B cell (primary cell): ENCODE measurements around the gene RAPGEF5. TPM values are rescaled to one million over a fixed set of nuclear protein-coding genes. Genes with fewer than 3 reads are reported as not detected.

Source experiments
- ATAC-seq: fragments of 200-7000 bp; cut with Tn5 transposase; one replicate; pipeline ENCODE4 v1.10.0; 2021; ENCODE audit warnings: low read depth, mild to moderate bottlenecking, moderate number of reproducible peaks, moderate library complexity
- CTCF ChIA-PET: fragments of 350-600 bp; sonication (Branson Sonifier 250); formaldehyde crosslinking; loops from one replicate; lab custom pipeline; 2021; ENCODE audit warnings: antibody characterized with exemption, inconsistent platforms; lab: Charles Lee
- POLR2A ChIA-PET: fragments of 350-600 bp; sonication (Branson Sonifier 250); formaldehyde crosslinking; loops from one replicate; lab custom pipeline; 2021; ENCODE audit warnings: antibody characterized with exemption; lab: Charles Lee
- DNase-seq: peaks from one replicate; pipeline ENCODE4 v3.0.0; 2013
- H2AFZ ChIP-seq: 2 replicates; pipeline ENCODE4 v1.6.1; 2012; ENCODE audit warnings: mild to moderate bottlenecking, low read depth, low read length; ENCODE audit not compliant: insufficient read depth, poor library complexity, severe bottlenecking
- H3K27ac ChIP-seq, 2 donors: 1 replicate in 1 of 2; 2 replicates in 1 of 2; pipeline ENCODE4 v1.5.1; 2012 to 2013; ENCODE audit warnings: low read length in 2 of 2, mild to moderate bottlenecking in 2 of 2, moderate library complexity in 1 of 2
- H3K27me3 ChIP-seq, 4 experiments: fragments of 200-600 bp in 1 of 4; sonication (generic) in 1 of 4; replicated peaks in 1 of 4; 1 replicate in 2 of 4; 2 replicates in 2 of 4; pipeline versions ENCODE4 v1.6.1 to v1.7.0; 2013 to 2016; ENCODE audit warnings: low read length in 3 of 4, mild to moderate bottlenecking in 2 of 4, mixed read lengths in 1 of 4, moderate library complexity in 1 of 4; ENCODE audit not compliant: insufficient read depth in 4 of 4, control insufficient read depth in 3 of 4; ENCODE audit errors: control extremely low read depth in 1 of 4
- H3K36me3 ChIP-seq, 2 experiments: replicated peaks in 1 of 2; 1 replicate in 1 of 2; 2 replicates in 1 of 2; pipeline versions ENCODE4 v1.6.1 to v1.7.1; 2013; ENCODE audit warnings: low read length in 1 of 2; ENCODE audit not compliant: insufficient read depth in 2 of 2, control insufficient read depth in 1 of 2; ENCODE audit errors: control extremely low read depth in 1 of 2, extremely low read depth in 1 of 2
- H3K4me1 ChIP-seq, 2 donors: fragments of 200-600 bp in 1 of 2; sonication (generic) in 1 of 2; 1 replicate in 1 of 2; 2 replicates in 1 of 2; pipeline versions ENCODE4 v1.5.1 to v1.6.1; 2013 to 2017; ENCODE audit warnings: low read length in 2 of 2; ENCODE audit not compliant: control insufficient read depth in 2 of 2, insufficient read depth in 2 of 2
- H3K4me2 ChIP-seq: replicated peaks from 2 replicates; pipeline ENCODE3; 2012; ENCODE audit warnings: mild to moderate bottlenecking, low read depth, low read length; ENCODE audit not compliant: poor library complexity, severe bottlenecking
- H3K4me3 ChIP-seq, 5 experiments: fragments of 200-600 bp in 1 of 5; sonication (generic) in 1 of 5; 1 replicate in 3 of 5; 2 replicates in 2 of 5; pipeline versions ENCODE4 v1.5.1 to v1.7.0; 2011 to 2016; ENCODE audit warnings: low read length in 4 of 5, mild to moderate bottlenecking in 4 of 5, low read depth in 2 of 5, control low read depth in 1 of 5, moderate library complexity in 1 of 5; ENCODE audit not compliant: insufficient read depth in 1 of 5; ENCODE audit errors: control extremely low read depth in 1 of 5, extremely low read depth in 1 of 5
- H3K79me2 ChIP-seq: fragments of 200-600 bp; sonication (generic); one replicate; pipeline ENCODE4 v1.6.0; 2016; ENCODE audit warnings: low read length; ENCODE audit not compliant: control insufficient read depth, insufficient read depth
- H3K9ac ChIP-seq: fragments of 200-600 bp; sonication (generic); 2 replicates; pipeline ENCODE4 v1.6.1; 2017; ENCODE audit warnings: mild to moderate bottlenecking, low read length, moderate library complexity
- H3K9me3 ChIP-seq, 3 donors: one replicate each; pipeline versions ENCODE4 v1.6.1 to v1.7.1; 2013; ENCODE audit warnings: low read length in 2 of 3; ENCODE audit not compliant: control insufficient read depth in 2 of 3, insufficient read depth in 1 of 3; ENCODE audit errors: control extremely low read depth in 1 of 3
- H4K20me1 ChIP-seq: 2 replicates; pipeline ENCODE4 v1.6.0; 2012; ENCODE audit warnings: mild to moderate bottlenecking, low read length; ENCODE audit not compliant: insufficient read depth, control insufficient read depth, poor library complexity, severe bottlenecking
- H3K27ac Mint-ChIP-seq: one replicate; pipeline ENCODE4 v1.8.0; 2021; ENCODE audit warnings: mixed read lengths
- H3K27me3 Mint-ChIP-seq: one replicate; pipeline ENCODE4 v1.8.0; 2021; ENCODE audit warnings: mixed read lengths
- H3K4me1 Mint-ChIP-seq: one replicate; pipeline ENCODE4 v1.8.0; 2021; ENCODE audit warnings: mixed read lengths
- H3K4me3 Mint-ChIP-seq: one replicate; pipeline ENCODE4 v1.8.0; 2021; ENCODE audit warnings: mixed read lengths
- H3K9me3 Mint-ChIP-seq: one replicate; pipeline ENCODE4 v1.8.0; 2022; ENCODE audit warnings: mixed read lengths; ENCODE audit not compliant: insufficient read depth
- CTCF ChIP-seq: fragments of 200-600 bp; IDR thresholded peaks from one replicate; pipeline ENCODE4 v1.8.0; 2022; ENCODE audit warnings: antibody characterized with exemption, mild to moderate bottlenecking
- EZH2 ChIP-seq: IDR thresholded peaks from 2 replicates; pipeline ENCODE4 v1.6.1; 2012; ENCODE audit warnings: borderline replicate concordance, low read depth, mild to moderate bottlenecking, moderate library complexity, low read length; ENCODE audit not compliant: insufficient read depth, poor library complexity, severe bottlenecking
- WGBS: methylation state at CpG from one replicate; pipeline ENCODE4 v1.1.5; 2013; ENCODE audit warnings: missing lambda C conversion rate; ENCODE audit not compliant: insufficient coverage; 5-methylcytosine and 5-hydroxymethylcytosine counted together
- intact Hi-C: fragments of 100-400 bp; cut with micrococcal nuclease; formaldehyde crosslinking; loops from one replicate; pipeline ENCODE4 v1.10.0; 2022
- polyA plus RNA-seq: library from polyadenylated mRNA; depleted of rRNA; stranded (reverse); fragments of >200 nt; gene quantifications from 2 replicates; pipeline ENCODE4 v1.2.3, GENCODE V29; 2012
- total RNA-seq, 2 donors: library from RNA; stranded (reverse); fragments of 120-200 nt in 1 of 2; gene quantifications; 1 replicate in 1 of 2; 2 replicates in 1 of 2; pipeline versions ENCODE4 v1.2.3 to v1.2.4, GENCODE V29; 2013 to 2022

The RAPGEF5 gene
- total and polyA plus RNA-seq, 2 donors (not counting 1 experiment from before 2014, with no cell fraction given): 1.5 to 37.6 TPM

DNA sequence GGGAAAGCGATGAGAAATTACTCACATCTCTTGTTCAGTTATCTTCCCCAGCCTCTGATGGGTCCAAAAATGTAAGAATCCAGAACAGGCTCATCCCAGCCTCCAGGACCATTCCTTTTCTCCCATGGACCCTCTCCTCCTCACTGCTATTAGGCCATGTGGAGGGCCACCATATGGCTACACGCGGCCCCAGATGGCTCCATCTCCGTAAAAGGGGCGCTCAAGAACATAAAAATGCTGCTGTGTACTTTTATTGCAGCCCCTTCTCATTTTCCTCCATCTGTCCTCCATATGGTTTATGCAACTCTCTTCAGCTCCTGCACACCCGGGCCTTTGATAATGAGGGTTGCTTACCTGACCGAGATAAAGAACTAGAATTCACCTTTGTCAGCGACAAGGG, 166.2 kb downstream of the RAPGEF5 start:
- ATAC-seq (no peak), DNase-seq (no peak)
- Mint-ChIP-seq H3K4me3 (no peak overlapping the region), H3K9me3 (no peaks in the 10 kb centered on the region), H3K4me1 (no peaks in the 10 kb centered on the region), H3K27ac (no peak overlapping the region), H3K27me3 (no peaks in the 10 kb centered on the region)
- CTCF ChIA-PET: no interaction called here
- WGBS: 97% methylated on average over 5 of the region's 8 CpGs
- intact Hi-C loops: no loop called here
- H3K9me3 ChIP-seq: no peaks in the 10 kb centered on the region
- H4K20me1 ChIP-seq: no peaks in the 10 kb centered on the region
- peaks cover 0 to 2% of the 10 kb centered on the region in 2 experiments for H3K36me3 ChIP-seq
- no peak for TF ChIP-seq EZH2
- POLR2A ChIA-PET: no interaction called here
- H2AFZ ChIP-seq: no peak overlapping the region
- no peak overlapping the region for H3K27ac ChIP-seq
- no peaks in the 10 kb centered on the region for H3K79me2 ChIP-seq
- no peak overlapping the region for H3K4me2 ChIP-seq
- H3K4me3 ChIP-seq: no peak overlapping the region
- H3K4me1 ChIP-seq: no peaks in the 10 kb centered on the region
- no peaks in the 10 kb centered on the region for H3K27me3 ChIP-seq
- H3K9ac ChIP-seq: no peak overlapping the region

GRCh38 chr7:22189741-22190140, 167.2 kb downstream of the RAPGEF5 start:
- no peak for ATAC-seq
- WGBS: 93% methylated on average over 6 of the region's 6 CpGs
- no peaks in the 10 kb centered on the region for H3K36me3 ChIP-seq
- H4K20me1 ChIP-seq: no peaks in the 10 kb centered on the region
- H3K4me1 ChIP-seq: no peaks in the 10 kb centered on the region
- Mint-ChIP-seq H3K4me1 (no peaks in the 10 kb centered on the region), H3K4me3 (no peak overlapping the region), H3K27ac (no peak overlapping the region), H3K9me3 (no peaks in the 10 kb centered on the region), H3K27me3 (no peaks in the 10 kb centered on the region)
- H3K9me3 ChIP-seq: no peaks in the 10 kb centered on the region
- H3K27me3 ChIP-seq: no peaks in the 10 kb centered on the region
- CTCF ChIA-PET: no interaction called here
- no peak overlapping the region for H3K27ac ChIP-seq
- no peak for DNase-seq
- TF ChIP-seq EZH2 (no peak), CTCF (no peak)
- H3K9ac ChIP-seq: no peak overlapping the region
- POLR2A ChIA-PET: no interaction called here
- intact Hi-C loops: no loop called here
- H2AFZ ChIP-seq: no peak overlapping the region
- H3K4me2 ChIP-seq: no peak overlapping the region
- H3K79me2 ChIP-seq: no peaks in the 10 kb centered on the region
- H3K4me3 ChIP-seq: no peak overlapping the region
